Mucosa of rectum (tissue), 2 donors: ENCODE data around the gene BLM.
"Not testable (repeated sequence)": the region's sequence is repeated elsewhere in the genome, so short reads cannot be mapped to it uniquely, and the experiment has no call there.

ENCODE experiments used
- H3K27ac ChIP-seq, 2 donors: one replicate each; pipeline ENCODE4 v1.7.0; 2013; ENCODE audit warnings: inconsistent platforms in 2 of 2, low read depth in 2 of 2, low read length in 2 of 2
- H3K27me3 ChIP-seq, 2 donors: one replicate each; pipeline ENCODE4 v1.7.0; 2013; ENCODE audit warnings: low read length in 2 of 2; ENCODE audit not compliant: control insufficient read depth in 2 of 2, insufficient read depth in 2 of 2
- H3K36me3 ChIP-seq, 2 donors: one replicate each; pipeline ENCODE4 v1.7.0; 2013; ENCODE audit warnings: low read length in 2 of 2; ENCODE audit not compliant: control insufficient read depth in 2 of 2, insufficient read depth in 2 of 2
- H3K4me1 ChIP-seq, 2 donors: one replicate each; pipeline ENCODE4 v1.7.0; 2013; ENCODE audit warnings: low read length in 2 of 2, mild to moderate bottlenecking in 1 of 2; ENCODE audit not compliant: control insufficient read depth in 2 of 2, insufficient read depth in 2 of 2
- H3K4me3 ChIP-seq, 2 donors: one replicate each; pipeline ENCODE4 v1.7.0; 2013; ENCODE audit warnings: low read length in 2 of 2
- H3K9ac ChIP-seq, 2 donors: one replicate each; pipeline ENCODE4 v1.7.0; 2013; ENCODE audit warnings: low read length in 2 of 2, low read depth in 1 of 2, mild to moderate bottlenecking in 1 of 2
- H3K9me3 ChIP-seq, 2 donors: one replicate each; pipeline ENCODE4 v1.7.0; 2013; ENCODE audit warnings: low read length in 2 of 2; ENCODE audit not compliant: control insufficient read depth in 2 of 2
- donor health status: healthy.
- donor health status: Normal muscosa, but diverticular disease.

BLM gene

DNA sequence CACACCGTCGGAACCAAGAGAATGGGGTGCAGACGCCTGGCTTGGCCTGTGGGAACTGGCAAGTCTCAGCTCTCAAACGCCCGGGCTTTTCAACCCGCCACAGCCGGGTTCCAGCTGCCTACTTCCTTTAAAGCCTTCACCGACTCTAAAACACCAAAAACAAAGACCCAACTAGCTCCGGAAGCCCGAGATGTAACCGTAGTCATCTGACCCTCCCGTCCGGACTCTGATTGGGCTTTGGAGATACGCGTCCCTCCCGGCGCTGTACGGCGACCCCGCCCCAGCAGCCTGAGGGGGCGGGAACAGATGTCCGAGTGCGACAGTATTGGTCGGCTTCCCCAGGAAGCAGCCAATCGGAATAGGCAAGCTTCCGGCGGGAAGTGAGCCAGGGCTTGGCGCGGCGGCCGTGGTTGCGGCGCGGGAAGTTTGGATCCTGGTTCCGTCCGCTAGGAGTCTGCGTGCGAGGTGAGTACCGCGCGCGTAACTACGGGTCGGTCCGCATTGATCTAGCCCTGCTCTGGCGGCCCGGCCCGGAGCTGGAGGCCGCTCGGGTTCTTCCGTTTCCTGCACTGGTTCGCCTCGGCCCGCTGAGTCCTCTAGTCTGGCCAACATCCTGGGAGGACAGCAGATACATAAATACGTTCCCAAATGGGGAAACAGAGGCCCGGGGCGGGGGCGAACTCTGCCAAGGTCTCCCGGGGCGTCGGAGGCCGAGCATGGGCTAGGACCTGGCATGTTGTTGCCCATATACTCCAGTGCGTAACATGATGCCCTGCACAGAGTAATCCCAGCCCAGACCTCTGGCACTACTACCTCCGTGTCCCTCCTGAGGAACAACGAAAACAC lies at the start of gene BLM:
TSS of gene BLM (plus strand) at position 371 of the 846 bp plus-strand sequence. CDS start 30,047 bp downstream, outside the sequence.
- Histone ChIP-seq H3K36me3 (no peaks in the 10 kb centered on the region), H3K9ac (peak within 1 kb of the TSS; percentile 85 to 95)

DNA sequence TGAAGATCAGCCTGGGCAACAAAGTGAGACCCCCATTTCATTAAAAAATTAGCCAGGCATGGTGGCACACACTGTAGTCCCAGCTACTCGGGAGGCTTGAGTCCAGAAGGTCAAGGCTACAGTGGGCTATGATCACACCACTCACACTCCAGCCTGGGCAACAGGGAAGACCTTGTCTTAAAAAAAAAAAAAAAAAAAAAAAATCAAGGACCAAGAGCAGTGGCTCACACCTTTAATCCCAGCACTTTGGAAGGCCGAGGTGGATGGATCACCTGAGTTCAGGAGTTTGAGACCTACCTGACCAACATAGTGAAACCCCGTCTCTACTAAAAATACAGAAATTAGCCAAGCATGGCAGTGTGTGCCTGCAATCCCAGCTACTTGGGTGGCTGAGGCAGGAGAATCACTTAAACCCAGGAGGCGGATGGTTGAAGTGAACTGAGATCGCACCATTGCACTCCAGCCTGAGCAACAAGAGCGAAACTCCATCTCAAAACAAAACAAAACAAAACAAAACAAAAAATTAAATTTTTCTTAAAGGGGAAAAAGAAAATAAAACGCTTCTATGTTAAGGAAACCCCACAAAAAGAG lies 49.3 kb upstream of the BLM start:
- not testable (repeated sequence) for H3K27ac ChIP-seq, H3K4me3 ChIP-seq, H3K4me1 ChIP-seq, H3K27me3 ChIP-seq, H3K9me3 ChIP-seq, H3K36me3 ChIP-seq, H3K9ac ChIP-seq

More for the DNA sequence above, at the start of gene BLM:
- peak within 1 kb of the TSS; percentile 86 to 99 for H3K4me3 ChIP-seq
- peak within 1 kb of the TSS; percentile 93 to 96 for H3K27ac ChIP-seq
- no peaks in the 10 kb centered on the region for H3K9me3 ChIP-seq
- no peaks in the 10 kb centered on the region for H3K27me3 ChIP-seq
- peaks cover 7 to 13% of the 10 kb centered on the region in 2 donors for H3K4me1 ChIP-seq

DNA sequence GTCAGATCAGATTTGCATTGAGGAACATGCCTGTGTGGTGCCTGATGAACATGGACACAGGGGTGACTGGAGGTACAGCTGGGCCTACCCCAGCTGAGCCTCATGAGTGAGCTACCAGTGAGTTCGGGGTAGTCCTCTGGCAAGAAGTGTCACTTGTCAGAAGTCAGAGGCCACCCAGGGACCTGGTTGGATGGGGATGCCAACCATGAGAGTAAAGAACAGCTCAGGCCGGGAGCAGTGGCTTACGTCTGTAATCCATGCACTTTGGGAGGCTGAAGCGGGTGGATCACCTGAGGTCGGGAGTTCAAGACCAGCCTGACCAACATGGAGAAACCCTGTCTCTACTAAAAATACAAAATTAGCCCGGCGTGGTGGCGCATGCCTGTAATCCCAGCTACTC lies 46.5 kb upstream of the BLM start:
- not testable (repeated sequence) for H3K36me3 ChIP-seq, H3K9me3 ChIP-seq, H3K4me1 ChIP-seq, H3K4me3 ChIP-seq, H3K27ac ChIP-seq, H3K9ac ChIP-seq, H3K27me3 ChIP-seq

DNA sequence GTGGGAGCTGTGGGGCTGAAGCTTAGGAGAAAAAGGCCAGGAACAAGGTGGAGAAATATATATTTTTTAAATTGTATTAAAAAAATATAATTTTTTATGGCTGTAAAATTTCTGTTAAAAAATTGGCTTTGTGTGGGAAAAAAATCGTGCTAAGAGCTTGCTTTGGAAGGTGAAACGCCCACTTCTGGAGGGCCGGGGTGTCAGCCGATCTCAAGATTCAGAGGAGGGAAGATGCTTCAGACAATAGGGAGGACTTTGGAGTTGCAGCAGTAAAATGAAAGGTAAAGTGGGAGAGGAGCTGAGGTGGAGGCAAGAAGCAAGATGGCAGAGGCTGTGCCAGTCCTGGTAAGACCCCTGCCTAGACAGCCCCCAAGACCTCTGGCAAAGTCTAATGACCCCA lies 45.9 kb upstream of the BLM start:
- no peak overlapping the region for H3K9ac ChIP-seq

GRCh38 chr15:90673357-90673756 lies 43.8 kb upstream of the BLM start:
- not testable (repeated sequence) for H3K4me1 ChIP-seq, H3K9me3 ChIP-seq, H3K27ac ChIP-seq, H3K36me3 ChIP-seq, H3K27me3 ChIP-seq, H3K4me3 ChIP-seq, H3K9ac ChIP-seq

More for the DNA sequence above, 45.9 kb upstream of the BLM start:
- Histone ChIP-seq H3K36me3 (no peaks in the 10 kb centered on the region), H3K4me3 (no peak overlapping the region), H3K27ac (no peak overlapping the region), H3K27me3 (no peaks in the 10 kb centered on the region), H3K4me1 (no peaks in the 10 kb centered on the region), H3K9me3 (no peaks in the 10 kb centered on the region)

DNA sequence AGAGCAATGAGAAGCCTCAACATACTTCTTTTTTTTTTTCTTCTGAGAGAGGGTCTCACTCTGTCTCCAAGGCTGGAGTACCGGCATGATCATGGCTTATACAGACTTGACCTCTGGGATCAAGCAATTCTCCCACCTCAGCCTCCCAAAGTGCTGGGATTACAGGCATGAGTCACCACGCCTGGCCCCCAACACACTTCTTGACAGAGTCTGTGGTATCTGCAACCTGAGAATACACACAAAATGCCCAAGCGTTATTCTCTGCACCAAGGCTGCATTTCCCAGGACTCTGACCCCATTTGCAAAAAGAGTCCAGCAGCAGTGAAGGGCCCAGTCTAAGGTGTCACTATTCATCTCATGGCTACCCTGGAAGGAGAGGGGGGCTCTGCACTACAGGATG lies 42.7 kb upstream of the BLM start:
- no peak overlapping the region for H3K27ac ChIP-seq

DNA sequence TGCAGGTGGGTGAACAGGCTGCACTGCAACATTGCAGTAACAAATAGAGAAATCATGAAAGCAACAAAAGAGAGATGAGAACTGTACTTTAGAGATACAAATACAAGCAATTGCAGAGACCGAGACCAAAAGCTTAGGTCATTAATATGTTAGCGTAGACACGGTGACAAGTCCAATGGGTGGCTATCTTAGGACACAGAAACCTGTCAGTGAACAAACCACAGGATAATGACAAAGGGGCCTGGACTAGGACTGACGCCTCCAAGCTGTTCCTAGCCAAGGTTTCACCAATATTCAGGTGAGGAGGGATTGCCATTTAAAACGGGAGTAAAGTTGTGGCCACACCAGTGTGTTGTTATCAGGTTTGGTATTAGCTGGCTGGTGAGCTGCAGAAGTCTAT lies 41.7 kb upstream of the BLM start:
- H3K4me3 ChIP-seq, result no peak overlapping the region
- no peaks in the 10 kb centered on the region for H3K27me3 ChIP-seq
- H3K36me3 ChIP-seq, result no peaks in the 10 kb centered on the region
- no peak overlapping the region for H3K27ac ChIP-seq
- no peak overlapping the region for H3K9ac ChIP-seq
- no peaks in the 10 kb centered on the region for H3K9me3 ChIP-seq
- H3K4me1 ChIP-seq, result no peaks in the 10 kb centered on the region

More for the DNA sequence above, 42.7 kb upstream of the BLM start:
- H3K4me1 ChIP-seq, result no peaks in the 10 kb centered on the region
- no peak overlapping the region for H3K9ac ChIP-seq
- no peaks in the 10 kb centered on the region for H3K27me3 ChIP-seq
- no peaks in the 10 kb centered on the region for H3K9me3 ChIP-seq
- H3K4me3 ChIP-seq, result no peak overlapping the region
- H3K36me3 ChIP-seq, result no peaks in the 10 kb centered on the region

DNA sequence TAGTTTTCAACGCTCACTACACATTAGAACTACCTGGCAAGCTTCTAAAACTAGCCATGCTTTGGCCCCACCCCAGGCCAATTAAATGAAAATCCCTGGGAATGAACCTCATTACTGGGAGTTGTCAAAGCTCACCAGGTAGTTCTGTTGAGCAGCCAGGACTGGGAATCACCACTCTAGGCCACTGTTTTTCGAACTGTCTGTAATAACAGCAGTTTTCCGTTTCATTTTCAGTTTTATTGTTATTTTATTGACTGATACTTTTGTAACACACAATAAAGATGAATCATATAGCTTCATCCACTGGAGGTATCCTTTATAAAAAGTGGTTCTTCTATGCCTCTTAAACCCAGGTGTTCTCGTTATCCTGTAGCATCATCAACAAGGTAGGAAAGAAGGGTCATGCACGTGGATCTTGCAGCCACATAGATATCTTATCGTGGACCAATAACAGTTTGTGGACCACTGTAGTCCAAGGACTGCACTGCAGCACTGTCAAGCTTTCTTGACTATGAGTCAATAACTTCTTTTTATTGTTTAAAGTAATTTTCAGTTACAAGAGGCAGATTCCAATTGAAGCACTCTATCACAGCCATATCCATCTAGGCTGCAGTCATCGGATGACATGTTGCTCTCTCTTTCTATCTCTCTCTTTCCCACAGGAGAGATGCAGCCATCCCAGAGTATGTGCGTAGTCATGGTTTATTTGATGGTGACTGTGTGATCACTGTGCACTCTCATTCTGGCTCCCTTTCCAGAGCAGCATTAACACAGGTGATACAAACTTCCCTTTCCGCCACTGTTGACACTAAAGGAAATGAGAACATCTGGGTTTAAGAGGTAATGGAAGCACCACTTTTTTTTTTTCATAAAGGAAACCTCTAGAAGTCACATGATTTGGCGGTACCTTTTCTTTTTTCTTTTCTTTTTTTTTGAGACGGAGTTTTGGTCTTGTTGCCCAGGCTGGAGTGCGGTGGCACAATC lies 39.0 kb upstream of the BLM start:
- H3K9me3 ChIP-seq, result no peaks in the 10 kb centered on the region
- H3K36me3 ChIP-seq, result no peaks in the 10 kb centered on the region
- H3K4me1 ChIP-seq, result no peaks in the 10 kb centered on the region
- no peak overlapping the region for H3K9ac ChIP-seq
- H3K27ac ChIP-seq, result no peak overlapping the region
- H3K27me3 ChIP-seq, result no peaks in the 10 kb centered on the region
- no peak overlapping the region for H3K4me3 ChIP-seq

GRCh38 chr15:90679959-90680358 lies 37.2 kb upstream of the BLM start:
- H3K27ac ChIP-seq, result no peak overlapping the region

More at GRCh38 chr15:90679959-90680358, 37.2 kb upstream of the BLM start:
- H3K4me3 ChIP-seq, result no peak overlapping the region
- no peaks in the 10 kb centered on the region for H3K9me3 ChIP-seq
- no peak overlapping the region for H3K9ac ChIP-seq
- H3K36me3 ChIP-seq, result no peaks in the 10 kb centered on the region
- H3K4me1 ChIP-seq, result no peaks in the 10 kb centered on the region
- no peaks in the 10 kb centered on the region for H3K27me3 ChIP-seq
